Fibroblast of lung (primary cell): ENCODE results near the gene CLPTM1L.
"Not testable (repeated sequence)": the region's sequence is repeated elsewhere in the genome, so short reads cannot be mapped to it uniquely, and the experiment has no call there.

ENCODE experiments used
- CTCF ChIP-seq, 2 donors: IDR thresholded peaks in 1 of 2; conservative IDR thresholded peaks in 1 of 2; 1 replicate in 1 of 2; 2 replicates in 1 of 2; pipeline ENCODE4 v1.5.1; 2011 to 2012; ENCODE audit warnings: low read length in 2 of 2, control low read depth in 1 of 2, inconsistent platforms in 1 of 2, low read depth in 1 of 2, mild to moderate bottlenecking in 1 of 2
- EZH2 ChIP-seq: IDR thresholded peaks from 2 replicates; pipeline ENCODE4 v1.5.1; 2012; ENCODE audit warnings: low read length, control low read depth, mild to moderate bottlenecking; ENCODE audit errors: missing control alignments

- TF ChIP-seq CTCF (conservative IDR thresholded peaks at IDR 0.05 in 1 of 2, IDR thresholded peaks at IDR 0.05 in 1 of 2; ENCODE audit: low read depth in 1 of 2, low read length in 2 of 2); EZH2: not testable (repeated sequence)
These were observed 11.6 kb downstream of the CLPTM1L start for GRCh38 chr5:1333286-1333685.
